HepG2 (cell line): ENCODE measurements around the gene PPIA. TPM values are rescaled to one million over a fixed set of nuclear protein-coding genes. Genes with fewer than 3 reads are reported as not detected.

Source experiments
- BCLAF1 ChIP-seq: fragments of 450-650 bp; IDR thresholded peaks from 2 replicates; pipeline ENCODE4 v1.6.1; 2017; ENCODE audit warnings: mild to moderate bottlenecking
- DR1 ChIP-seq: sonication (generic); formaldehyde crosslinking; IDR thresholded peaks from 2 replicates; pipeline ENCODE4 v1.8.0; 2021; ENCODE audit warnings: mild to moderate bottlenecking, missing genetic modification reagents, inconsistent platforms
- ERF ChIP-seq: IDR thresholded peaks from 2 replicates; pipeline ENCODE4 v1.6.1; 2018; ENCODE audit warnings: missing biosample characterization, missing genetic modification reagents
- FOXA1 ChIP-seq, 2 experiments: fragments of 450-650 bp in 1 of 2; sonication (generic) in 1 of 2; formaldehyde crosslinking in 1 of 2; IDR thresholded peaks; 2 replicates each; pipeline versions ENCODE4 v1.4.0 to v1.6.1; 2016 to 2020; ENCODE audit warnings: missing genetic modification reagents in 1 of 2
- FOXK1 ChIP-seq: sonication (generic); formaldehyde crosslinking; IDR thresholded peaks from 2 replicates; pipeline ENCODE4 v1.4.0; 2020; ENCODE audit warnings: low read depth, missing genetic modification reagents, borderline replicate concordance
- HIC2 ChIP-seq: sonication (generic); formaldehyde crosslinking; IDR thresholded peaks from 2 replicates; pipeline ENCODE4 v1.9.0; 2022; ENCODE audit warnings: low read depth, missing genetic modification reagents
- MED8 ChIP-seq: sonication (generic); formaldehyde crosslinking; IDR thresholded peaks from 2 replicates; pipeline ENCODE4 v1.8.1; 2023; ENCODE audit warnings: mild to moderate bottlenecking, missing genetic modification reagents; ENCODE audit not compliant: insufficient replicate concordance
- SP4 ChIP-seq: sonication (generic); formaldehyde crosslinking; IDR thresholded peaks from 2 replicates; pipeline ENCODE4 v1.8.1; 2023; ENCODE audit warnings: mild to moderate bottlenecking, missing genetic modification reagents
- polyA plus RNA-seq, 8 experiments: library from polyadenylated mRNA; depleted of rRNA in 3 of 8; stranded (reverse) in 7 of 8; unstranded in 1 of 8; fragments of >200 nt; fragmentation: Illumina TruSeq in 4 of 8; extraction: Trizol in 4 of 8; gene quantifications; 2 replicates each; pipeline versions ENCODE4 v1.2.1 to v1.2.3, GENCODE V29; 2011 to 2016; ENCODE audit warnings: low read depth in 4 of 8, missing spikeins in 1 of 8, mixed read lengths in 1 of 8; ENCODE audit not compliant: insufficient read depth in 1 of 8
- total RNA-seq, 5 experiments: library from RNA; depleted of rRNA; stranded (reverse); fragments of >200 nt; fragmentation: Illumina TruSeq; extraction: Trizol; gene quantifications; 2 replicates each; pipeline ENCODE4 v1.2.3, GENCODE V29; 2016; ENCODE audit warnings: low read depth in 1 of 5
- TF ChIP-seq, protein P1 (sequence below): IDR thresholded peaks from 2 replicates; pipeline ENCODE4 v1.6.1; 2016; ENCODE audit warnings: low read depth, missing genetic modification reagents, missing compliant biosample characterization
- TF ChIP-seq, protein P2 (sequence below): sonication (generic); formaldehyde crosslinking; IDR thresholded peaks from 2 replicates; pipeline ENCODE4 v1.5.0; 2020; ENCODE audit warnings: mild to moderate bottlenecking, missing genetic modification reagents, borderline replicate concordance

PPIA gene
- total and polyA plus RNA-seq, 2 of the 13 experiments (the other 11 are each of a cell fraction or from before 2014, with no cell fraction given): 2,268 to 3,010 TPM

DNA sequence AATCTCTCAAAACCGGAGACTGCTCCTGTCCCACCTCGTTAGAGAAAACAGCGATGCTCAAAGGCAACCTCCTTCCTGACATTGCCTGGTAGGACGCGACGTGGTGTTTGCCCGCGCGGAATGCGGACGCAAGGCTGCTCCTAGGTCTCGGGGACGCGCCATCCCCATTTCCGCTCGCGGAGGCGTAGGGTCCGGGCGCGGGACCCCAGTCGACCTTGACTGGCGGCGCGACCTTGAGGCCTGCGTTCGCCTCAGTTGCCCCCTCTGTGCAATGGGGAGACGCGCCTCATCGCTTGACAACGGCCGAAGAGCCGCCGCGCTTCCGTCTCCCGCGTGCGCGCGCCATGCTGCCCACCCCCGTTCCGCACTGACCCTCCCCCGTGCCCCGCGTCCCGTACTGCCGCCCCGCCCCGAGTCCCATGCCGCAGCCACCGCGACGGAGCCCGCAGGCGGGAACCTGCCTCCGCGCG is 412 bp upstream of the PPIA start (continued):
- TF ChIP-seq, protein P1, sequence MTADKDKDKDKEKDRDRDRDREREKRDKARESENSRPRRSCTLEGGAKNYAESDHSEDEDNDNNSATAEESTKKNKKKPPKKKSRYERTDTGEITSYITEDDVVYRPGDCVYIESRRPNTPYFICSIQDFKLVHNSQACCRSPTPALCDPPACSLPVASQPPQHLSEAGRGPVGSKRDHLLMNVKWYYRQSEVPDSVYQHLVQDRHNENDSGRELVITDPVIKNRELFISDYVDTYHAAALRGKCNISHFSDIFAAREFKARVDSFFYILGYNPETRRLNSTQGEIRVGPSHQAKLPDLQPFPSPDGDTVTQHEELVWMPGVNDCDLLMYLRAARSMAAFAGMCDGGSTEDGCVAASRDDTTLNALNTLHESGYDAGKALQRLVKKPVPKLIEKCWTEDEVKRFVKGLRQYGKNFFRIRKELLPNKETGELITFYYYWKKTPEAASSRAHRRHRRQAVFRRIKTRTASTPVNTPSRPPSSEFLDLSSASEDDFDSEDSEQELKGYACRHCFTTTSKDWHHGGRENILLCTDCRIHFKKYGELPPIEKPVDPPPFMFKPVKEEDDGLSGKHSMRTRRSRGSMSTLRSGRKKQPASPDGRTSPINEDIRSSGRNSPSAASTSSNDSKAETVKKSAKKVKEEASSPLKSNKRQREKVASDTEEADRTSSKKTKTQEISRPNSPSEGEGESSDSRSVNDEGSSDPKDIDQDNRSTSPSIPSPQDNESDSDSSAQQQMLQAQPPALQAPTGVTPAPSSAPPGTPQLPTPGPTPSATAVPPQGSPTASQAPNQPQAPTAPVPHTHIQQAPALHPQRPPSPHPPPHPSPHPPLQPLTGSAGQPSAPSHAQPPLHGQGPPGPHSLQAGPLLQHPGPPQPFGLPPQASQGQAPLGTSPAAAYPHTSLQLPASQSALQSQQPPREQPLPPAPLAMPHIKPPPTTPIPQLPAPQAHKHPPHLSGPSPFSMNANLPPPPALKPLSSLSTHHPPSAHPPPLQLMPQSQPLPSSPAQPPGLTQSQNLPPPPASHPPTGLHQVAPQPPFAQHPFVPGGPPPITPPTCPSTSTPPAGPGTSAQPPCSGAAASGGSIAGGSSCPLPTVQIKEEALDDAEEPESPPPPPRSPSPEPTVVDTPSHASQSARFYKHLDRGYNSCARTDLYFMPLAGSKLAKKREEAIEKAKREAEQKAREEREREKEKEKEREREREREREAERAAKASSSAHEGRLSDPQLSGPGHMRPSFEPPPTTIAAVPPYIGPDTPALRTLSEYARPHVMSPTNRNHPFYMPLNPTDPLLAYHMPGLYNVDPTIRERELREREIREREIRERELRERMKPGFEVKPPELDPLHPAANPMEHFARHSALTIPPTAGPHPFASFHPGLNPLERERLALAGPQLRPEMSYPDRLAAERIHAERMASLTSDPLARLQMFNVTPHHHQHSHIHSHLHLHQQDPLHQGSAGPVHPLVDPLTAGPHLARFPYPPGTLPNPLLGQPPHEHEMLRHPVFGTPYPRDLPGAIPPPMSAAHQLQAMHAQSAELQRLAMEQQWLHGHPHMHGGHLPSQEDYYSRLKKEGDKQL (CRISPR knock-in tag): no peak
- TF ChIP-seq MED8 (CRISPR knock-in tag) (no peak), DR1 (no peak), ERF (CRISPR knock-in tag) (no peak), FOXK1 (CRISPR knock-in tag) (no peak), SP4 (CRISPR knock-in tag) (no peak), BCLAF1 (no peak), HIC2 (CRISPR knock-in tag) (no peak), FOXA1 (IDR thresholded peaks at IDR 0.05) (no peak), FOXA1 (CRISPR knock-in tag; IDR thresholded peaks at IDR 0.05) (peak; percentile 14; the same call in 1 of the 2 replicates)
- TF ChIP-seq, protein P2, sequence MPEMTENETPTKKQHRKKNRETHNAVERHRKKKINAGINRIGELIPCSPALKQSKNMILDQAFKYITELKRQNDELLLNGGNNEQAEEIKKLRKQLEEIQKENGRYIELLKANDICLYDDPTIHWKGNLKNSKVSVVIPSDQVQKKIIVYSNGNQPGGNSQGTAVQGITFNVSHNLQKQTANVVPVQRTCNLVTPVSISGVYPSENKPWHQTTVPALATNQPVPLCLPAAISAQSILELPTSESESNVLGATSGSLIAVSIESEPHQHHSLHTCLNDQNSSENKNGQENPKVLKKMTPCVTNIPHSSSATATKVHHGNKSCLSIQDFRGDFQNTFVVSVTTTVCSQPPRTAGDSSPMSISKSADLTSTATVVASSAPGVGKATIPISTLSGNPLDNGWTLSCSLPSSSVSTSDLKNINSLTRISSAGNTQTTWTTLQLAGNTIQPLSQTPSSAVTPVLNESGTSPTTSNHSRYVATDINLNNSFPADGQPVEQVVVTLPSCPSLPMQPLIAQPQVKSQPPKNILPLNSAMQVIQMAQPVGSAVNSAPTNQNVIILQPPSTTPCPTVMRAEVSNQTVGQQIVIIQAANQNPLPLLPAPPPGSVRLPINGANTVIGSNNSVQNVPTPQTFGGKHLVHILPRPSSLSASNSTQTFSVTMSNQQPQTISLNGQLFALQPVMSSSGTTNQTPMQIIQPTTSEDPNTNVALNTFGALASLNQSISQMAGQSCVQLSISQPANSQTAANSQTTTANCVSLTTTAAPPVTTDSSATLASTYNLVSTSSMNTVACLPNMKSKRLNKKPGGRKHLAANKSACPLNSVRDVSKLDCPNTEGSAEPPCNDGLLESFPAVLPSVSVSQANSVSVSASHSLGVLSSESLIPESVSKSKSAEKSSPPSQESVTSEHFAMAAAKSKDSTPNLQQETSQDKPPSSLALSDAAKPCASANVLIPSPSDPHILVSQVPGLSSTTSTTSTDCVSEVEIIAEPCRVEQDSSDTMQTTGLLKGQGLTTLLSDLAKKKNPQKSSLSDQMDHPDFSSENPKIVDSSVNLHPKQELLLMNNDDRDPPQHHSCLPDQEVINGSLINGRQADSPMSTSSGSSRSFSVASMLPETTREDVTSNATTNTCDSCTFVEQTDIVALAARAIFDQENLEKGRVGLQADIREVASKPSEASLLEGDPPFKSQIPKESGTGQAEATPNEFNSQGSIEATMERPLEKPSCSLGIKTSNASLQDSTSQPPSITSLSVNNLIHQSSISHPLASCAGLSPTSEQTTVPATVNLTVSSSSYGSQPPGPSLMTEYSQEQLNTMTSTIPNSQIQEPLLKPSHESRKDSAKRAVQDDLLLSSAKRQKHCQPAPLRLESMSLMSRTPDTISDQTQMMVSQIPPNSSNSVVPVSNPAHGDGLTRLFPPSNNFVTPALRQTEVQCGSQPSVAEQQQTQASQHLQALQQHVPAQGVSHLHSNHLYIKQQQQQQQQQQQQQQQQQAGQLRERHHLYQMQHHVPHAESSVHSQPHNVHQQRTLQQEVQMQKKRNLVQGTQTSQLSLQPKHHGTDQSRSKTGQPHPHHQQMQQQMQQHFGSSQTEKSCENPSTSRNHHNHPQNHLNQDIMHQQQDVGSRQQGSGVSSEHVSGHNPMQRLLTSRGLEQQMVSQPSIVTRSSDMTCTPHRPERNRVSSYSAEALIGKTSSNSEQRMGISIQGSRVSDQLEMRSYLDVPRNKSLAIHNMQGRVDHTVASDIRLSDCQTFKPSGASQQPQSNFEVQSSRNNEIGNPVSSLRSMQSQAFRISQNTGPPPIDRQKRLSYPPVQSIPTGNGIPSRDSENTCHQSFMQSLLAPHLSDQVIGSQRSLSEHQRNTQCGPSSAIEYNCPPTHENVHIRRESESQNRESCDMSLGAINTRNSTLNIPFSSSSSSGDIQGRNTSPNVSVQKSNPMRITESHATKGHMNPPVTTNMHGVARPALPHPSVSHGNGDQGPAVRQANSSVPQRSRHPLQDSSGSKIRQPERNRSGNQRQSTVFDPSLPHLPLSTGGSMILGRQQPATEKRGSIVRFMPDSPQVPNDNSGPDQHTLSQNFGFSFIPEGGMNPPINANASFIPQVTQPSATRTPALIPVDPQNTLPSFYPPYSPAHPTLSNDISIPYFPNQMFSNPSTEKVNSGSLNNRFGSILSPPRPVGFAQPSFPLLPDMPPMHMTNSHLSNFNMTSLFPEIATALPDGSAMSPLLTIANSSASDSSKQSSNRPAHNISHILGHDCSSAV (CRISPR knock-in tag): no peak
